ENCODE results near the gene HIVEP3.

DNA sequence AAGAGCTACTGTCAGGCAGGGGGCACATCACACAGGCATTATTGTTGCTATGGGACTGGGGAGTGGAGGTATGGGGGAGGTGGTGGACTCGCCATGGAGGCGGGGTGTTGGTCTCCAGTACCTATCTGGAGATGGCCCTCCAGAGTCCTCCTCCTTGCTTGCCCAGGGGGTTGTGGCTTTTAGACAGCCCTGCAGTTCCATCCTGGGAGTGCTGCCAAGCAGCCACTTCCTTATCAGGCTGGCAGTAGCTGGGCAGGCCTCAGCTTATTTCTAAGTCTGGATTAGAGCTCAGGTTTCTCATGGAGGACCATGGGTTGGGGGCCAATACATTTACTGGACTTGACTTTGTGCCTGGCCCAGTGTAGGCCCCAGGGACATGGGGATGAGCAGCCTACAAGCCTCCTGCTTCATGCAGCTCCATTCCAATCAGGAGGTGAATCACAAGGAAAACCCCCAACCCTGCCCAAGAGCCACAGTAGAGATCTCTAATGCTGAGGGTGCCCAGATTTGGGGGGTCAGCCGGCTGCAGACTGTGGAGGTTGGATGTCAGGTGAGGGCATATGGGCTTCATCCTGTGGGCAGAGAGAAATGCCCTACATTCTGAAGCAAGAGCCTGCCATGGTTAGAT lies 223.5 kb downstream of the HIVEP3 start:
- TF ChIP-seq CTCF (IDR thresholded peaks at IDR 0.05; ENCODE audit: poor library complexity) = no peak
- no peak for TF ChIP-seq EZH2phosphoT487 (IDR thresholded peaks at IDR 0.05; ENCODE audit: low read depth, severe bottlenecking, unreplicated experiment)
- no peak for TF ChIP-seq EZH2 (IDR thresholded peaks at IDR 0.05; ENCODE audit: borderline replicate concordance)
